DND-41 (cell line): ENCODE data around the gene CFB.

Experiments used
- ATAC-seq: fragments of 200-7000 bp; cut with Tn5 transposase; 3 replicates; pipeline ENCODE4 v1.9.1; 2021; ENCODE audit warnings: low read depth; ENCODE audit not compliant: insufficient read depth
- DNase-seq: peaks from one replicate; pipeline ENCODE4 v3.0.0-alpha.2; 2020
- H2AFZ ChIP-seq: 2 replicates; pipeline ENCODE4 v1.6.0; 2012; ENCODE audit warnings: low read depth, low read length
- H3K27ac ChIP-seq: 2 replicates; pipeline ENCODE4 v1.5.1; 2012; ENCODE audit warnings: low read length, inconsistent platforms
- H3K27me3 ChIP-seq: fragments of 200-600 bp; sonication (generic); 2 replicates; pipeline ENCODE4 v1.6.0; 2012; ENCODE audit warnings: low read length, mild to moderate bottlenecking, inconsistent platforms; ENCODE audit not compliant: insufficient read depth, poor library complexity
- H3K36me3 ChIP-seq: 2 replicates; pipeline ENCODE4 v1.5.1; 2012; ENCODE audit warnings: low read length, inconsistent platforms; ENCODE audit not compliant: insufficient read depth
- H3K4me1 ChIP-seq: 2 replicates; pipeline ENCODE4 v1.5.1; 2012; ENCODE audit warnings: mild to moderate bottlenecking, low read length; ENCODE audit not compliant: insufficient read depth
- H3K4me2 ChIP-seq: 2 replicates; pipeline ENCODE4 v1.6.0; 2012; ENCODE audit warnings: mild to moderate bottlenecking, moderate library complexity, low read length, inconsistent platforms; ENCODE audit not compliant: insufficient read depth
- H3K4me3 ChIP-seq, 2 experiments: fragments of 200-600 bp in 1 of 2; shearing (Covaris generic) in 1 of 2; 2 replicates each; pipeline ENCODE4 v1.5.1; 2012 to 2016; ENCODE audit warnings: inconsistent platforms in 2 of 2, low read length in 2 of 2, mild to moderate bottlenecking in 2 of 2, low read depth in 1 of 2, moderate library complexity in 1 of 2
- H3K79me2 ChIP-seq: 2 replicates; pipeline ENCODE4 v1.6.0; 2012; ENCODE audit warnings: low read length, inconsistent platforms; ENCODE audit not compliant: insufficient read depth
- H3K9ac ChIP-seq: 2 replicates; pipeline ENCODE4 v1.6.0; 2012; ENCODE audit warnings: low read depth, mild to moderate bottlenecking, inconsistent platforms, low read length, moderate library complexity
- H3K9me3 ChIP-seq: 2 replicates; pipeline ENCODE4 v1.5.1; 2012; ENCODE audit warnings: low read length, moderate library complexity, mild to moderate bottlenecking, inconsistent platforms; ENCODE audit not compliant: insufficient read depth, severe bottlenecking
- H4K20me1 ChIP-seq: 2 replicates; pipeline ENCODE4 v1.6.0; 2012; ENCODE audit warnings: low read length; ENCODE audit not compliant: insufficient read depth
- EZH2 ChIP-seq: IDR thresholded peaks from 3 replicates; pipeline ENCODE4 v1.6.1; 2012; ENCODE audit warnings: borderline replicate concordance, low read depth, mild to moderate bottlenecking, moderate library complexity, low read length, inconsistent platforms; ENCODE audit not compliant: severe bottlenecking
- TF ChIP-seq, protein P1 (sequence below): IDR thresholded peaks from 2 replicates; pipeline ENCODE4 v1.5.1; 2012; ENCODE audit warnings: borderline replicate concordance, low read length, moderate library complexity, mild to moderate bottlenecking; ENCODE audit not compliant: poor library complexity, severe bottlenecking; ENCODE audit errors: extremely low read depth

Gene CFB

GRCh38 chr6:31968791-31969711 is 23.2 kb downstream of the CFB start:
- Histone ChIP-seq H3K79me2 (peaks cover 41% of the 10 kb centered on the region), H3K4me2 (no peak overlapping the region), H3K27ac (no peak overlapping the region), H3K9me3 (no peaks in the 10 kb centered on the region), H2AFZ (no peak overlapping the region), H3K27me3 (no peaks in the 10 kb centered on the region), H3K4me3 (no peak overlapping the region), H4K20me1 (peaks cover 6% of the 10 kb centered on the region; the same call in 1 of the 2 replicates), H3K9ac (no peak overlapping the region), H3K4me1 (peaks cover 41% of the 10 kb centered on the region), H3K36me3 (peaks cover 65% of the 10 kb centered on the region)
- no peak for ATAC-seq
- DNase-seq: no peak
- TF ChIP-seq, protein P1, sequence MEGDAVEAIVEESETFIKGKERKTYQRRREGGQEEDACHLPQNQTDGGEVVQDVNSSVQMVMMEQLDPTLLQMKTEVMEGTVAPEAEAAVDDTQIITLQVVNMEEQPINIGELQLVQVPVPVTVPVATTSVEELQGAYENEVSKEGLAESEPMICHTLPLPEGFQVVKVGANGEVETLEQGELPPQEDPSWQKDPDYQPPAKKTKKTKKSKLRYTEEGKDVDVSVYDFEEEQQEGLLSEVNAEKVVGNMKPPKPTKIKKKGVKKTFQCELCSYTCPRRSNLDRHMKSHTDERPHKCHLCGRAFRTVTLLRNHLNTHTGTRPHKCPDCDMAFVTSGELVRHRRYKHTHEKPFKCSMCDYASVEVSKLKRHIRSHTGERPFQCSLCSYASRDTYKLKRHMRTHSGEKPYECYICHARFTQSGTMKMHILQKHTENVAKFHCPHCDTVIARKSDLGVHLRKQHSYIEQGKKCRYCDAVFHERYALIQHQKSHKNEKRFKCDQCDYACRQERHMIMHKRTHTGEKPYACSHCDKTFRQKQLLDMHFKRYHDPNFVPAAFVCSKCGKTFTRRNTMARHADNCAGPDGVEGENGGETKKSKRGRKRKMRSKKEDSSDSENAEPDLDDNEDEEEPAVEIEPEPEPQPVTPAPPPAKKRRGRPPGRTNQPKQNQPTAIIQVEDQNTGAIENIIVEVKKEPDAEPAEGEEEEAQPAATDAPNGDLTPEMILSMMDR: no peak
- no peak for TF ChIP-seq EZH2

GRCh38 chr6:31969712-31970603 is 24.1 kb downstream of the CFB start:
- peaks cover 41% of the 10 kb centered on the region for H3K79me2 ChIP-seq
- no peaks in the 10 kb centered on the region for H3K9me3 ChIP-seq
- DNase-seq (no peak), ATAC-seq (no peak)
- H3K4me3 ChIP-seq: peak overlapping the region in 1 of 2 experiments; percentile 77; a peak in 1 of 4 replicates
- H3K4me2 ChIP-seq: peak overlapping the region; percentile 97
- H3K4me1 ChIP-seq: peaks cover 41% of the 10 kb centered on the region
- no peaks in the 10 kb centered on the region for H3K27me3 ChIP-seq
- H3K9ac ChIP-seq: peak overlapping the region; percentile 69; the same call in 1 of the 2 replicates
- no peak for TF ChIP-seq EZH2
- TF ChIP-seq, protein P1: no peak
- peaks cover 57% of the 10 kb centered on the region for H3K36me3 ChIP-seq
- peaks cover 6% of the 10 kb centered on the region; the same call in 1 of the 2 replicates for H4K20me1 ChIP-seq
- 0 out of 2 replicates have a peak overlapping the region, but pooled peaks have one; percentile 18 for H3K27ac ChIP-seq
- H2AFZ ChIP-seq: no peak overlapping the region

GRCh38 chr6:31970604-31971271 is 24.8 kb downstream of the CFB start:
- peak overlapping the region; percentile 79 for H3K27ac ChIP-seq
- peaks cover 41% of the 10 kb centered on the region for H3K4me1 ChIP-seq
- peaks cover 50% of the 10 kb centered on the region for H3K36me3 ChIP-seq
- no peak for ATAC-seq
- peak overlapping the region; percentile 58 to 77; a peak in 3 of 4 replicates for H3K4me3 ChIP-seq
- peak overlapping the region; percentile 97 for H3K4me2 ChIP-seq
- peak overlapping the region; percentile 69 for H3K9ac ChIP-seq
- no peaks in the 10 kb centered on the region for H3K27me3 ChIP-seq
- H3K9me3 ChIP-seq: no peaks in the 10 kb centered on the region
- H3K79me2 ChIP-seq: peaks cover 41% of the 10 kb centered on the region
- H4K20me1 ChIP-seq: peaks cover 6% of the 10 kb centered on the region; the same call in 1 of the 2 replicates
- TF ChIP-seq, protein P1: no peak
- no peak for TF ChIP-seq EZH2
- no peak overlapping the region for H2AFZ ChIP-seq
- no peak for DNase-seq
